Stimulated activated CD4-positive, alpha-beta T cell treated with anti-CD3 and anti-CD28 coated beads, Interleukin-1b, Interleukin-23, amount 100 ng/mL, for 4 hours (primary cell): ENCODE data around the gene PCDH9.

Experiments
- DNase-seq, 2 donors: peaks; one replicate each; pipeline ENCODE4 v3.0.0-alpha.2; 2020; ENCODE audit warnings: low read depth in 2 of 2

PCDH9 gene

DNA sequence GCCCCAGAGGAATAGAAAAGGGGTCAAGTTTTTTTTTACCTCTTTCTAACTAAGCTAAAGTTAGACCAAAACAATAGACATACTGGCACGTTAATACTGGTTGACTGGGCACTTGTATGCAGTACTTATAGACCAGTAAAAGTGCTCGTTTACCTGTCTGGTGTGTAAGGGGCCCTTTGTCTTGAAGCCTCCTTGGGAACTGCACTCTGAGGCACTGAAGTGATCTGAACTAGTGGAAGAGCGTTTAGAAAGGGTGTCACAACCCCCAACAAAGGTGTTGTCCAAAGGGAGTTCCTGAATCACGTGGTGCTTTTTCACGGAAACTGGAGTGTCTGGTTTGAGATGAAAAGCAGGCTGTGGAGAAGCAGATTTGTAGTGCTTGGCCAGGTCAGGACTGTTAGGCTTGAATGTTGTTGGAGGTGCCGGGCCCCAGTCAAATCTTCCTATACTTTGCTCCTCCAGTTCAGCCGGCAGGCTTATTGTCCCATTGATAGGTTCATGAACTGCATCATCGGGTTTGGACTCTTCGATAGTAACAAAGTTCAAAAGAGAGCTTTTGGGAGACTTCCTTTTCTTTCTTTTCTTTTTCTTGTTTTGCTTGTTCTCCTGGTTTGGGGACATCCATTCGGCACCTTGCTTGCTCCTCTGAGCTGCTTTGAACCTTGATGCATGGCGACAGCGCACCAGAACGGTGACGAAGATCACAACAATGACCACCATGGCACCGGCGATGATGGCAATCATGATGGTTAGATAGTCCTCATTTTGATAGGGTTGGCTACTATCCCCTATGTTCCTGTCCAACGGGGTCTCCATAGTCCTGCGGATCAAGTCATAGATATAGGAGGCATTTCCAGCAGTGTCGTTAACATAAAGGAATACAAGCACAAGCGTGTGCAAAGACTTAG is 4.6 kb downstream of the PCDH9 start:
- no peak for DNase-seq

DNA sequence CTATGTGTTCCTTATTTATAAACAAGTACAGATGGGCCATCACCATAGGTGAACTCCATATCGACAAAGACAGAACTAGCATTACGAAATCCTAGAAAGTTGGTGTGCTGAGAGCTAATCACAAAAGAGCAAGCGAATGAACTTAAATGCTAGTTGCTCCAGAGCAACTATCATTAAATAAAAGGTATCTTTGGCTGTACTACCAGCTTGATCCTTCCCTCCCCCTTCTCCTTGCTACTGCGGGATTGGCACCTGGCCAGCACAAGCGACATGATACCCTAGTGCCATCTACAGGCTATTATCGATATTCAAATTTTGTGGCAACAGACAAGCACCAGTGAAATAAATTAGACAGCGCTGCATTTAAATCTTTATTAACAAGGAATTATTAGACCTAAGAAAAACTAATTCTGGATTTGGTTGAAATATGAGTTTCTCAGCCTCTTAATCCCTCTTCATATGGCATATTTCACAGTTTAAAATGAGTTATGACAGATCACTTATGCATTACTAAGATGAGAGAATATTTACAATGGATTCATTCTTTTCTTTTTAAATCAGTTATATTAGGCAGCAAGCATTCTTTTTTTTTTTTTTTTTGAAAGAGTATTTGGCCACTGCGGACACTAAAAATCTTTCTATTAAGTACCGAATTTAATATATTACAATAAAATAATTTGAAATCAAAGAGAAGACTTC is 5.8 kb downstream of the PCDH9 start:
- DNase-seq, result peak; percentile 38 to 41

DNA sequence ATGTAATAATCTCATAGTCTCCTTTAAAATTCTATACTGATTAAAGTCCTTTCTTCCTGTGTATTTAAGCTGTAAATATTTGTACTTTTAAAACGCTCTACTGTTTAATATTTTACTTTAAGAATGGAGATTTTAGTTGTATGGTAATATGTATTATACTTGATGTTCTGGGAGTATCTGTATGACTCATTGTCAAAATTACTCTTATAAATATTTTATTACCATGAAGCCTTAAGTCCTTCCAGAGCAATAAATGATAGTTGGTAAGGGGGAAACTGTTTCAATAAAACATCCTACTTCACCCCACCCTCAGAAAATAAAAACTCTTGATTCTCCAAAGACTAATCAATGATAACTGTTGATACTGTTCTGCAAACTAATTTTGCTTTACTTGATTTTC is 6.4 kb downstream of the PCDH9 start:
- DNase-seq, result no peak

DNA sequence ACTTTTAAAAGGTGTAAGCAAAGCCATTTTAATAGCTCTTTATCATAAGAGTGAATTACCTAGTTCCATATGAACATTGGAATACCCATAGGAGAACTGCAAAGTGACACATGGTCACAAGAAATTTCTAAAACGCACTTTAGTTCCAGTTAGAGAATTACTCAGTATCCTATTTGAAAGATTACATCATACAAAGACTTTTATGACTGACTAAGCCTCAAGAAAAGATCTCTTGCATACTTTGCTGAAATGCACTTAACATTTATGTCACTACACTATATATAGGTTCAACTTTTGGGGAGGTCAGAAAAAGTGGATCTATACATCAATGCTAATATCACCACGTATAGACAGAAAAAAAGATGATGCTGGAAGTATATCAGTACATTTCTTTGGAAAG is 7.1 kb downstream of the PCDH9 start:
- no peak for DNase-seq

DNA sequence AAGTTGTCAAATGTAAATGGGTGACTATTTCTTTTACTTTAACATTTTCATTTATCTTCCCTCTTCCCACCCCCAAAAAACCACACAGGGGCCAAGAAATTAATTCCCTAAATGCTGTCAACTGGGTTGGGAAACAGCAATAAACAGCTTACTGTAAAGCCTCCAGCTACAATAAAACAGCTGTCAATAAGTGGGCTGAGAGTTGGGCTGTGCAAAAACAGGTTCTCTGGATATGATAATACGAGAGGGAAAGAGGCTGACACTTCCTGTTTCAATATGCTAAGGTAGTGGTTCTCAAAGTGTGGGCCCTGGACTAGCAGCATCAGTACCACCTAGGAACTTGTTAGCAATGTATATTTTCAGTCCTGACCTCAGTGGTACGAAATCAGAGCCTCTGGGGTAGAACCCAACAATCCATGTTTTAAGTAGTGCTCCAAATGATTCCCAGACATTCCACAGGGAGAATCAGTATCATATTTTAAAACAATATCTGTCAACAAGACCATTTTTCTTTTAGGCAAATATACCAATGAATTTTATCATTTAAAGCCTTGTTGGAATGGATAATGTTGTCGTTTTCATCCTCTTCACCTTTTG is 8.4 kb downstream of the PCDH9 start:
- DNase-seq, result no peak

DNA sequence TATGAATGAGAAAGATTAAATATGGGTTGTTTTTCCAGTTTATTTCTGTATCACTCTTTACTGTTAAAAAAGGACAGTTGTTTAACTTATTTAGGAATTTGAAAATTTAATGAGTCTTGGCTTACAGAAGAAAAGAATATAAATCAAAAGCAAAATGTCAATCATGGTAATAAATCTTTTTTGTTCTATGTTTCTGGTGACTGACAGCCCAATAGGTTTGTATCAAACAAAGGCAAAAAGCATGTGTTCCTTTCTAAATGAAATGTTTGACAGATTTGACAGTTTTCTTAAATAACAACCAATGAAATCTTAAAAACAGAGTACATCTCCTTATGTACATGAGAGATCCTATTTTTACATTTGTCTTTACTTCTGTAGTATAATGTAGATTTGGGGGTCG is 11.0 kb downstream of the PCDH9 start:
- no peak for DNase-seq

DNA sequence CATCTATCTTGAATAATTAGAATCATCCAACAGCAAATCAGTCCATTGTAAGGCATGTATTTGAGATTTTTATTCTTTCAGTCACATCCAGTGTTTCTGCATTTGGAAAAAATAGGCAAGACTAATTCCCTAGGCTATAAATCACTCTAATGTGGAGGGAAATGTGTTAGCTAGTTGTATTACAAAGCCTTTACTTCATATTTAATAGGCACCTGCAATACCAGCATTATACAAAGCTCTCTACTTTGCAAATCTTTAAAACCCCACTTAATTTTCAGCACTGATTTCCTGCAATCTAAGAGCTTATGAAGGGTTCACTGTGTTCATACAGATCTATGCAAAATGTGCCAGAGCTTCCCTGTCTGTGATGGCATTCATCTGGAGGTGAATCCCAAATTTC is 12.3 kb downstream of the PCDH9 start:
- DNase-seq, result no peak

DNA sequence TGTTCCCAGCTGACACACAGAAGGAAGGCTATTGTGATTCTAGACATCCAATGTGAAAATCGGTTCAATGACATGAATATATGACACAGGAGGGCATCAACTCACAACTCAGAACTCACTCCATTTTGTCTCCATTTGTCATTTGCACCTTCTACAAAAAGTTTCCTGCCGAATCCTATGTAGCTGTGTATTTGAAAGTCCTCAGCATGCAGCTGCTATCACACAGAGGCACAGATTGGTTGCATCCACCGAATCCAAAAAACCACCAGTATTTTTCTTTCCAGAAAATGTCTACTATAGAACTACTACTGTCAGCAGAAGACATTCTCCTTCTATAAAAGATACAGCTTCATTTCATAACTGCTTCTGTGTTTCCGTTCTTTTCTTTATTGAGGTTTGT is 13.3 kb downstream of the PCDH9 start:
- no peak for DNase-seq

DNA sequence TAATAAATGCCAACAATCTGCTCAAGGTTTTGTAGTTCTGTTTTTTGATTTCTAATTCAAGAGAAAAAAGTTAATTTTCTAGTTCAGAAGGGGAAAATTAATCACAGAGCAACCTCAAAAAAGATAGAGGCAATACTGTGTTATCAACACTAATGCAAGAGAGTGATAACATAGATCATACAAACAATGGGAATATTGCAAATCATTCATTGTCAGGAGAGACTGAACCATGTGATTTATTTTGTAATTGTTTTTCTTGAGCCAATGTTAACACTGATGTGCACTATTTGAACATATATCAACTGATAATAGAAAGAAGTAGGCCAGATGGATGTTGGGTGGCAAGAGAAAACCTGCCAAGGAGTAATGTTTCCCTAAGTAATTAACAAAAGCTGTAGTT is 19.9 kb downstream of the PCDH9 start:
- no peak for DNase-seq

DNA sequence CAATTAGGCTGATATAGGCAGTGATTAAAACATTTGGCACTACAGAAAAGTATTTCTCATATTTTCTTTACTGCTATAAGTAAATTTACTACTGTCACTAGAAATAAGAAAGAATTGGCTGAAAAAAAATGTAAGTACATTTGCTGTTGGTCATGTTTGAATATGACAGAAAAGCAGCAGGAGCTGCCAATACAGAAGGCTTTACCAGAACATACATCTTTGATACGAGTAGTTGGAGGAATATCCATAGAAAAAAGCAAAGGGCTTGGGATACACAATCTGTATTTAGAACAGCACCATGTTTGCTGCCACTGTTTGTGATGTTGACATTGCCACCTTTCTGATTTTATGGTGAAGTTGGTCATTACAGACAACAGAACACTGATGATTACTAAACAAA is 21.6 kb downstream of the PCDH9 start:
- DNase-seq, result no peak

DNA sequence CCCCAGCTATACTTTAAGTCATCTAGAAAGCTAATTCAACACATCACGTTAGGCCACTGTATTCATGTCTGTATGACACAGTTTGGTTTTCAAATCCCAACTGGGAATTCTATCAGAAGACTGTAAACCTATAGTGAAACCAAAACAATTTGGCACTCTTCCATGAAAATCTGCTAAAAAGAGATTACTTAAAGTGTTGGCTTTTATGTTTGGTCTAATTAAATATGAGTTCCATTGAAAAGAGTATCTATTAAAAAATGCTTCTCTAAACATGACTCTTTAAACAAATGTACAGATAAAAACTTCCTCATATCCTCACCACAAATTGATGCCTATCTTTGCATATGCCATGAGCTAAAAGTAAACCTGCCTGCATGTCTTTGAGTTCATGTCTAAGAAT is 25.4 kb downstream of the PCDH9 start:
- no peak for DNase-seq

DNA sequence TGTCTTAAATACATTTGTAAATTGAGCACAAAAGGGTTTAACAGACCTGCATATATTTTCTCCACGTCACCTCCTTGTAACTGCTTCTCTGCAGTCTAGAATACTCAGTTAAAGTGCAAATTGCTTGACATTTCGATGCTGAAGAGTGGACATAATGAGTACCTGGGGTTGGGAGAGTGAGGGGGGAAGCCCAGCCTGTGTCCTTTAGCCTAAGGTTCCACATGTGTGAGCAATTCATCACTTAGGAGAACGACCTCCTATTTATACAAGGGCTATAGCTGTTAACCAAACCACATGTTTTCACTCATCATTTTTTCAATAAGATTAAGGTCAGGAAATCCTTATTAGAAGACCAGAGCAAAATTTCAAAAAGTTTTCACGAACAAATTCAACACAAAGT is 29.5 kb downstream of the PCDH9 start:
- no peak for DNase-seq

DNA sequence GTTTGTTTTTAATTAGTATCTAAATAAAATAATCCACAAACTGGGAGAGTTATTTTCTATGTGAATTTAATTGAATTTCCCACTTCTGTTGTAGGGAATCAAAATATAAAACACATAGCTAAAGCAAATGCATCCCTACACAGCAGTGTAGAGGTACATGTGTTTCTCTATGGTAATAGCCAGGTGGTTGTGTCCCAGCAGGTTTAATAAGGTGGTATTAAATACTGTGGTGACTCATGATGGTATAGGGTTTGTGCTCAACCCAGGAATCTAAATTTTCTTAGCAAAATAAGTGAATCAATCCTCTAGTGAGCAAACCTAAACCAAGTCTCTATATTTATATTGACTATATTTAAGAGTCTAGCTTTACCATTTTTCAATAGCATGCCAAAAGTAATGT is 30.0 kb downstream of the PCDH9 start:
- no peak for DNase-seq

DNA sequence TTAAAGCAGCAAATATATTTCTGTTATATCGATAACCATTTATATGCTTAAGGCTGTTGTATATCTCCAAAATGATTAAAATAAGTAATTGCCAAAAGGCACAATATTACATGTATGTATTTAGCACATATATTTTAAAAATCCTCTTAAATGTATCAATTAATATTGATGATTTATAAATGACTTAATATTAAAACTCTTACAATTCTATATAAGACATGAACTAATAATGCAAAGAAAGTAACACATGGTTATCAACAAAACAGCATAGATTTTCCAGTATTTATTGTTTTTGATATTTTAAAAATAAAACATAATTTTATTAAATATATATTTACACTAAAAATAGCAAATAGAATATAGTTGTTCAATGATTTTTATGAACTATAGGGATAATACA is 32.4 kb downstream of the PCDH9 start:
- DNase-seq, result no peak

DNA sequence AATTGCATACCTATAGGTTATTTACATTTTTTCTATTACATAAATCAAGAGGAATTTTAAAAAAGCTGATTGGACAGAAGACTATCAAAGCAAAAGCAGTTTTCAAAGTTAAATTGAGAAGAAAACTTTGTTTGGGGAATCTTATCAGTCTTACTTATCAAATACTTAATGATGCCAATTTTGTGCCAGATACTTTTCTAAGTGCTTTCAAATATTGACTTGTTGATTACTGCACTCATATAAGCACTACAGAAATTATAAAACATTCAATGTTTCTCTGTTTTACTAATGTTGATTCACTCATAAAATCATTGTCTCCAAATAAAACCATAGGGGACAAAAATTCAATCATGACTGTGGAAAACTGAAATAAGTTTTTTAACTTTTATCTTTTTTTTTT is 36.2 kb downstream of the PCDH9 start:
- no peak for DNase-seq

DNA sequence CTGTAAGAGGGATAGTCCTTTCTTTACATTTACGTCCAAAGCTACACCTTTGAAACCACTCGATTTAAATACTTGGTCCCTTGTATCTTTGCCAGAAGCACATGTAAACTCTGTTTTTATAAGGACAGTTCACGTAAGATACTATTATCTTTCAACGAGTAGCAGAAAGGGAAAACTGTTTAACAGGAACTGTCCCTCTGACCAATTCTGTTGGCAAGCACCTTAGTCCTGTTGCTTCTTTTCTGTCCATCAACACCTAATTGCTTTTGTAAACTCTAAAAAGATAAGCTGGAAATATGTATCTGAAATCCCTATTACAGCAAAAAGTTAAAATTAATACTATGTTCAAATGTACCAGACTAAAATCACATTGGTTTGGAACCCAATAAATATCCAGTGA is 37.4 kb downstream of the PCDH9 start:
- no peak for DNase-seq

DNA sequence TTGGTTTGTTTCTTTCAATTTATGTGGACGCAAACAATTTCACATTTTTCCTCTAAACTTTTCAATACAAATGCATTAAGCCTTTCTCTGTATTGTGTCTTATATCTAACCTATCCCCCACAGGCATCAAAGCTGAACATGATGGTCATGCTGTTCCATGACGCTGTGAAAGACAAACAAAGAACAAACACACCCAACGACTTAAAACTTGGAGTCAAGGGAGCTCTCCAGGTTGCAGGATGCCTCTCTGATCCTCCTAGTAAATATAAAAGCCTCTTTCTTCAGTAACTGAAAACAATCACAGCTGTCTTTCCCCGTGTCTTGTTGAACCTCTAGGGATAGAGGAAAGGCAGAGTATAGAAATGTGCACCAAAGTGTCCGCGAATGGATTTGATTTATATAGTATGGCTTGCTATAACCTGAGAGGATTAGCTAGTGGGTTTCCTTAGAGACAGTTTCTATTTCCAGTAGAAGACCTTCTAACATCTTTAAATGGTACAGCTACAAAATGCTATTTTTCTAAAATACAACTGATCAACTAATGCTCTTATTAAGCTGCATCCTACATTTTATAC is 43.1 kb downstream of the PCDH9 start:
- no peak for DNase-seq

DNA sequence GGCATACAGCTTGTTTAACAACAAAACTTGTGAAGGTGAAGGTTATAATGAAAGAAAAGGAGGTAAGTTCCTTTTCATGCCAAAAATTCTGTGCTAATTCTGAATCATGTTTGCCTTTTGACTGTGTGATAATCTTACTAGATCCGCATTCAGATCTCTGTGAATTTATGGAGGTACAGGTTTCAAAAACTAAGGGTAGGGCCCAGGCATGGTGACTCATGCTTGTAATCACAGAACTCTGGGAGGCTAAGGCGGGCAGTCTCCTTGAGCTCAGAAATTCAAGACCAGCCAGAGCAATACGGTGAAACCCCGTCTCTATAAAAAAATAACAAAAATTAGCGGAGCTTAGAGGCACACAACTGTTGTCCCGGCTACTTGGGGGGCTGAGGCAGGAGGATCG is 45.9 kb downstream of the PCDH9 start:
- no peak for DNase-seq

DNA sequence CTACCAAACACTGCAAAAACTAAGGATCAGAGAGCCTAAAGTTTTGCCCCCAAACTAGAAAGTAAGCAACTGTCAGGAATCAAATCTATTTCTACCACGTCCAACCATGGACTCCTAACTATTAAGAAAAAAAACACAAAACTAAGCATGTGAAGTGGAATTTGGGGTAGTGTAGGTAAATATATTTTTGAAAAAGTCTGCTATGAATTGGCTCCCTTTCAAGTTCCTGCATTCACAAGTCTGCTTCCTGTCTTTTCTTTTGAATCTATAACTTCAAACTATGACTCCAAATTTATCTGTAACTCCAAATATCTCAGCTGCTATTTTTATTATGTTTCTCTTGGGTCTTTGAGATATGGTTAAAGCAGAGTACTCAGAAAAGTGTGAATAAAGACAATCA is 47.0 kb downstream of the PCDH9 start:
- no peak for DNase-seq

DNA sequence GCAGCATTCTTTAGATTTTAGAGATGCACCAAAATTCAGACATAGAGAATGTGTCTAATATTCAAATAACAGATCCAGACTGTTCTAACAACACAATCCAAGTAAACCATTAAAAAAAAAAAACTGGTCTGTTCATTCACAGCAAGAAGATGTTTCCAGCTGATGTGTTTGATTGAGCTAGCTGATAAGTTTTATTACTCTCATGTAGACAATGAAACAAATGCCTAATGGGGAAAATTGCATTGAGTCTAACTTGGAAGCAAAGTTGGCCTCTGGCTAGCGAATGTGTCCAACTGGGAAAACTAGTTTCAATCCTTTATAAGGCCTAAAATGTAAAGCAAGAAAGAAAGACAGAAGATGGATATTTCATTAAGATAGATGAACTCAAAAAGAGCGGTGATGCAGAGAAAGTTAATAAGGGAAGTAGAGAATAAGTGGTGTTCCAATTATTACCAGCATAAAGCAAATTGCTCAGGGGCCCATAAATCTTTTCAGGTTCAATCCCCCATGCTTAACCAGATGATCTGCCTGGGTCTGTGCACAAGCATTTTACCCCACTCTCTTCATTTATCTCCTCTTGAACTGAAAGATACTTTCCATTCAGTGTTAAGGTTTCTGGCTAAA is 54.2 kb downstream of the PCDH9 start:
- DNase-seq, result no peak

DNA sequence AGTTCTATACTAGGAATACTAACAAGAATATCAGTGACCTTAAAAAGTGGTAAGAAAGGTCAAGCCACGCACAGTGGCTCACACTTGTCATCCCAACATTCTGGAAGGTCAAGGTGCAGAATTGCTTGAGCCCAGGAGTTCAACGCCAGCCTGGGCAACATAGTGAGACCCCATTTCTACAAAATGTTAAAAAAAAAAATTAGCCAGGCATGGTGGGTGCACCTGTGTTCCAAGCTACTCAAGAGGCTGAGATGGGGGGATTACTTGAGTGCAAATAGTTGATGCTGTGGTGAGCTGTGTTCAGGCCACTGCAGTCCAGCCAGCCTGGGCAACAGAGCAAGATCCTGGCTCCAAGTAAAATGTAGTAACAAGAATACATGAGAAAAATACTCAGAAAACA is 61.8 kb downstream of the PCDH9 start:
- no peak for DNase-seq

DNA sequence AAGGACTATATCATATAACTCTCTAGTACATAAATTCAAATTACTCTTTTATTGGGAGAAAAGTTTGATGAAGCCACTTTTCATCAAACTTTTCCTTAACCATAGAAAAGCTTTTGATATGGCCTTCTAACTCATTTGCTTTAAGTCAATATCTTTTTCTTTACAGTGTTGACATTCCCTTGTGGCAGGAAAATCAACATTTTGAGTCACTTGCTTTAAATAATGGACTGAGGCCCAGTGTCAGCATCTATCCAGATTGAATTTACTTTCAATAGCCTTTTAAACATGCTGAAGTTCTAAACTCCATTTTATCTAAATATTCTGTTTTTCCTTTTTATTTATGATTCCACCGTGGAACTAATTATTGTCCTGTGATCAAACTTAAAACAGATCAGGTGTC is 62.7 kb downstream of the PCDH9 start:
- DNase-seq, result no peak
